ENCODE data around the gene APOL3. TPM values are rescaled to one million over a fixed set of nuclear protein-coding genes. Genes with fewer than 3 reads are reported as not detected.

Gene APOL3
- polyA plus RNA-seq, 1 donor from 2014 or later, result not detected

GRCh38 chr22:36106910-36107309 lies 53.6 kb downstream of the APOL3 start:
- Histone ChIP-seq H3K36me3 (ENCODE audit: insufficient read depth, low read length) (no peaks in the 10 kb centered on the region), H3K27me3 (ENCODE audit: insufficient read depth, low read depth, low read length) (no peaks in the 10 kb centered on the region)

GRCh38 chr22:36104988-36105387 lies 55.6 kb downstream of the APOL3 start:
- H3F3A ChIP-seq (ENCODE audit: insufficient read depth, low read length, poor library complexity, severe bottlenecking), result no peaks in the 10 kb centered on the region
- no peaks in the 10 kb centered on the region for H4K20me1 ChIP-seq (ENCODE audit: insufficient read depth)
- H3K9me3 ChIP-seq (ENCODE audit: low read length), result no peaks in the 10 kb centered on the region
- no peaks in the 10 kb centered on the region for H3K79me2 ChIP-seq (replicated peaks; ENCODE audit: insufficient read depth, low read length)
- no peak overlapping the region for H3K27ac ChIP-seq (ENCODE audit: low read length)
- no peaks in the 10 kb centered on the region for H3K36me3 ChIP-seq (ENCODE audit: insufficient read depth, low read length)
- no peak overlapping the region for H2AFZ ChIP-seq (ENCODE audit: low read depth, low read length)
- no peaks in the 10 kb centered on the region for H3K27me3 ChIP-seq (ENCODE audit: insufficient read depth, low read depth, low read length)
- no peak overlapping the region for H3K9ac ChIP-seq (ENCODE audit: low read length)
- no peaks in the 10 kb centered on the region for H3K9me2 ChIP-seq (ENCODE audit: insufficient read depth, low read length)
- H3K4me3 ChIP-seq (ENCODE audit: low read length), result no peak overlapping the region
- H3K4me2 ChIP-seq (ENCODE audit: low read length), result no peak overlapping the region
- TF ChIP-seq, protein P1, sequence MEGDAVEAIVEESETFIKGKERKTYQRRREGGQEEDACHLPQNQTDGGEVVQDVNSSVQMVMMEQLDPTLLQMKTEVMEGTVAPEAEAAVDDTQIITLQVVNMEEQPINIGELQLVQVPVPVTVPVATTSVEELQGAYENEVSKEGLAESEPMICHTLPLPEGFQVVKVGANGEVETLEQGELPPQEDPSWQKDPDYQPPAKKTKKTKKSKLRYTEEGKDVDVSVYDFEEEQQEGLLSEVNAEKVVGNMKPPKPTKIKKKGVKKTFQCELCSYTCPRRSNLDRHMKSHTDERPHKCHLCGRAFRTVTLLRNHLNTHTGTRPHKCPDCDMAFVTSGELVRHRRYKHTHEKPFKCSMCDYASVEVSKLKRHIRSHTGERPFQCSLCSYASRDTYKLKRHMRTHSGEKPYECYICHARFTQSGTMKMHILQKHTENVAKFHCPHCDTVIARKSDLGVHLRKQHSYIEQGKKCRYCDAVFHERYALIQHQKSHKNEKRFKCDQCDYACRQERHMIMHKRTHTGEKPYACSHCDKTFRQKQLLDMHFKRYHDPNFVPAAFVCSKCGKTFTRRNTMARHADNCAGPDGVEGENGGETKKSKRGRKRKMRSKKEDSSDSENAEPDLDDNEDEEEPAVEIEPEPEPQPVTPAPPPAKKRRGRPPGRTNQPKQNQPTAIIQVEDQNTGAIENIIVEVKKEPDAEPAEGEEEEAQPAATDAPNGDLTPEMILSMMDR (IDR thresholded peaks at IDR 0.05; ENCODE audit: poor library complexity, severe bottlenecking), result no peak
- no peak for TF ChIP-seq RAD21 (conservative IDR thresholded peaks at IDR 0.05)
- TF ChIP-seq EZH2 (IDR thresholded peaks at IDR 0.05; ENCODE audit: borderline replicate concordance, insufficient read depth, low read length, poor library complexity, severe bottlenecking), result no peak
- TF ChIP-seq MXI1 (conservative IDR thresholded peaks at IDR 0.05; ENCODE audit: poor library complexity, severe bottlenecking), result no peak
- TF ChIP-seq EP300 (conservative IDR thresholded peaks at IDR 0.05; ENCODE audit: poor library complexity, severe bottlenecking), result no peak
- no peak for TF ChIP-seq TAF1 (IDR thresholded peaks at IDR 0.05; ENCODE audit: low read depth)
- no peak for TF ChIP-seq REST (IDR thresholded peaks at IDR 0.05; ENCODE audit: borderline replicate concordance)
- no peak for TF ChIP-seq POLR2AphosphoS5 (IDR thresholded peaks at IDR 0.05)

More at GRCh38 chr22:36106910-36107309, 53.6 kb downstream of the APOL3 start:
- no peak overlapping the region for H3K27ac ChIP-seq (ENCODE audit: low read length)
- H3K9me2 ChIP-seq (ENCODE audit: insufficient read depth, low read length), result no peaks in the 10 kb centered on the region
- no peak overlapping the region for H3K4me2 ChIP-seq (ENCODE audit: low read length)
- no peak overlapping the region for H2AFZ ChIP-seq (ENCODE audit: low read depth, low read length)
- no peaks in the 10 kb centered on the region for H3K9me3 ChIP-seq (ENCODE audit: low read length)
- no peaks in the 10 kb centered on the region for H3K79me2 ChIP-seq (replicated peaks; ENCODE audit: insufficient read depth, low read length)
- no peaks in the 10 kb centered on the region for H4K20me1 ChIP-seq (ENCODE audit: insufficient read depth)
- TF ChIP-seq REST (IDR thresholded peaks at IDR 0.05; ENCODE audit: borderline replicate concordance), result no peak
- no peak for TF ChIP-seq SMC3 (conservative IDR thresholded peaks at IDR 0.05; ENCODE audit: poor library complexity)
- no peak for TF ChIP-seq EP300 (conservative IDR thresholded peaks at IDR 0.05; ENCODE audit: poor library complexity, severe bottlenecking)
- no peak for TF ChIP-seq TAF1 (IDR thresholded peaks at IDR 0.05; ENCODE audit: low read depth)
- TF ChIP-seq EZH2 (IDR thresholded peaks at IDR 0.05; ENCODE audit: borderline replicate concordance, insufficient read depth, low read length, poor library complexity, severe bottlenecking), result no peak
- TF ChIP-seq RAD21 (conservative IDR thresholded peaks at IDR 0.05), result no peak
- TF ChIP-seq POLR2AphosphoS5 (IDR thresholded peaks at IDR 0.05), result no peak
- no peak for TF ChIP-seq MXI1 (conservative IDR thresholded peaks at IDR 0.05; ENCODE audit: poor library complexity, severe bottlenecking)
- TF ChIP-seq, protein P1 (IDR thresholded peaks at IDR 0.05; ENCODE audit: poor library complexity, severe bottlenecking), result no peak
- H3K4me3 ChIP-seq (ENCODE audit: low read length), result no peak overlapping the region
- no peaks in the 10 kb centered on the region for H3F3A ChIP-seq (ENCODE audit: insufficient read depth, low read length, poor library complexity, severe bottlenecking)
- H3K9ac ChIP-seq (ENCODE audit: low read length), result no peak overlapping the region
